GM19324 (cell line): ENCODE measurements around the gene THRA.

Experiments
- ATAC-seq: cut with Tn5 transposase; IDR thresholded peaks from one replicate; pipeline ENCODE4 v1.9.1; 2021; ENCODE audit warnings: mild to moderate bottlenecking, moderate library complexity; ENCODE audit not compliant: unreplicated experiment, low FRiP score

The THRA gene, protein sequence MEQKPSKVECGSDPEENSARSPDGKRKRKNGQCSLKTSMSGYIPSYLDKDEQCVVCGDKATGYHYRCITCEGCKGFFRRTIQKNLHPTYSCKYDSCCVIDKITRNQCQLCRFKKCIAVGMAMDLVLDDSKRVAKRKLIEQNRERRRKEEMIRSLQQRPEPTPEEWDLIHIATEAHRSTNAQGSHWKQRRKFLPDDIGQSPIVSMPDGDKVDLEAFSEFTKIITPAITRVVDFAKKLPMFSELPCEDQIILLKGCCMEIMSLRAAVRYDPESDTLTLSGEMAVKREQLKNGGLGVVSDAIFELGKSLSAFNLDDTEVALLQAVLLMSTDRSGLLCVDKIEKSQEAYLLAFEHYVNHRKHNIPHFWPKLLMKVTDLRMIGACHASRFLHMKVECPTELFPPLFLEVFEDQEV

DNA sequence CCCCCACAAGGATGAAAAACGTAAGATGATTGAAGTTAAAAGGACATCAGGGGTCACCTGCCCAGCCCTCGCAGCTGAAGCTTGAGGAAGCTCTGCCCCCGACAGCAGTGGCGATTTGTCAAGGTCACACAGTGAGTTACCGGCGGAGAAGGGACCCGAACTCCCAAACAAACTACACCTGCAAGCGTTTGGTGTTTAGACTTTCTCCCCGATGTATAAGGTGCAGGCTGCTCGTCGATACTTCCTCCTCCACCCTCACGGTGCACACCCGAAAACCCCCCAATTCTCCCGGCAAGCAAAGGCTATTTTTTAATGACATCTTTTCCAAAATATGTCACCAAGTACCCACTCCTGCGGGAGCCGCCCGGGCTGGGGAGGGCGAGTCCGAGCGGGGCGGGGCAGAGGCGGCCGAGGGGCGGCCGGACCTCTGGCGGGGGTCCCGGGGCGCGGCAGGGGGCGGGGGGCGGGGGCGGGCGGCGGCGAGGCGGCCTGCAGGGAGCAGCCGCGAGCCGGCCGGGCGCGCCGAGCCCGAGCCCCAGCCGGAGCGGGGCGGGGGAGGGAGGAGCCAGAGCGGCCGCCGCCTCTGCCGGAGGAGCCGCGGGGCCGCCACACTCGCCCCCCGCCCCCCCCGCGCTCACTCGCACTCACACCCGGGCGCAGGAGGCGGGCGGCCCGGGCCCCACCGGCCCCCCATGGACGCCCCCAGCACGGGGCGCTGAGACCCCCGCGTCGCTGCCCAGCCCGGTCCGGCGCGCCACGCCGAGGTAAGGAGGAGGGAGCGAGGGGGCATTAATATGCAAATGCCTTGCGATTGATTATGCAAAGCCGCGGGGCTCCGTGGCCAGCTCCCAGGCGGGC is at the start of gene THRA:
Gene THRA, plus strand, starts transcription at position 637 of the 858 bp plus-strand sequence. CDS start 11,524 bp downstream, outside the sequence.
- ATAC-seq, result peak; percentile 68

GRCh38 chr17:40014375-40014980 is 48.3 kb upstream of the THRA start:
- no peak for ATAC-seq

DNA sequence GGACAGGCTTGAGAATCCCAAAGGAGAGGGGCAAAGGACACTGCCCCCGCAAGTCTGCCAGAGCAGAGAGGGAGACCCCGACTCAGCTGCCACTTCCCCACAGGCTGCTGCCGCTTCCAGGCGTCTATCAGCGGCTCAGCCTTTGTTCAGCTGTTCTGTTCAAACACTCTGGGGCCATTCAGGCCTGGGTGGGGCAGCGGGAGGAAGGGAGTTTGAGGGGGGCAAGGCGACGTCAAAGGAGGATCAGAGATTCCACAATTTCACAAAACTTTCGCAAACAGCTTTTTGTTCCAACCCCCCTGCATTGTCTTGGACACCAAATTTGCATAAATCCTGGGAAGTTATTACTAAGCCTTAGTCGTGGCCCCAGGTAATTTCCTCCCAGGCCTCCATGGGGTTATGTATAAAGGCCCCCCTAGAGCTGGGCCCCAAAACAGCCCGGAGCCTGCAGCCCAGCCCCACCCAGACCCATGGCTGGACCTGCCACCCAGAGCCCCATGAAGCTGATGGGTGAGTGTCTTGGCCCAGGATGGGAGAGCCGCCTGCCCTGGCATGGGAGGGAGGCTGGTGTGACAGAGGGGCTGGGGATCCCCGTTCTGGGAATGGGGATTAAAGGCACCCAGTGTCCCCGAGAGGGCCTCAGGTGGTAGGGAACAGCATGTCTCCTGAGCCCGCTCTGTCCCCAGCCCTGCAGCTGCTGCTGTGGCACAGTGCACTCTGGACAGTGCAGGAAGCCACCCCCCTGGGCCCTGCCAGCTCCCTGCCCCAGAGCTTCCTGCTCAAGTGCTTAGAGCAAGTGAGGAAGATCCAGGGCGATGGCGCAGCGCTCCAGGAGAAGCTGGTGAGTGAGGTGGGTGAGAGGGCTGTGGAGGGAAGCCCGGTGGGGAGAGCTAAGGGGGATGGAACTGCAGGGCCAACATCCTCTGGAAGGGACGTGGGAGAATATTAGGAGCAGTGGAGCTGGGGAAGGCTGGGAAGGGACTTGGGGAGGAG is 47.5 kb upstream of the THRA start, which contains the start of gene CSF3:
Gene CSF3, plus strand, starts transcription at position 436 of the 993 bp plus-strand sequence. Its CDS starts 35 bp downstream, at position 471.
- ATAC-seq, result no peak

- no peak for ATAC-seq
These were observed 46.5 kb upstream of the THRA start for GRCh38 chr17:40015998-40016985.

DNA sequence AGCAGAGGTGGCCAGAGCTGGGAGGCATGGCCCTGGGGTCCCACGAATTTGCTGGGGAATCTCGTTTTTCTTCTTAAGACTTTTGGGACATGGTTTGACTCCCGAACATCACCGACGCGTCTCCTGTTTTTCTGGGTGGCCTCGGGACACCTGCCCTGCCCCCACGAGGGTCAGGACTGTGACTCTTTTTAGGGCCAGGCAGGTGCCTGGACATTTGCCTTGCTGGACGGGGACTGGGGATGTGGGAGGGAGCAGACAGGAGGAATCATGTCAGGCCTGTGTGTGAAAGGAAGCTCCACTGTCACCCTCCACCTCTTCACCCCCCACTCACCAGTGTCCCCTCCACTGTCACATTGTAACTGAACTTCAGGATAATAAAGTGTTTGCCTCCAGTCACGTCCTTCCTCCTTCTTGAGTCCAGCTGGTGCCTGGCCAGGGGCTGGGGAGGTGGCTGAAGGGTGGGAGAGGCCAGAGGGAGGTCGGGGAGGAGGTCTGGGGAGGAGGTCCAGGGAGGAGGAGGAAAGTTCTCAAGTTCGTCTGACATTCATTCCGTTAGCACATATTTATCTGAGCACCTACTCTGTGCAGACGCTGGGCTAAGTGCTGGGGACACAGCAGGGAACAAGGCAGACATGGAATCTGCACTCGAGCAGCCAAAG is 45.2 kb upstream of the THRA start:
- no peak for ATAC-seq

DNA sequence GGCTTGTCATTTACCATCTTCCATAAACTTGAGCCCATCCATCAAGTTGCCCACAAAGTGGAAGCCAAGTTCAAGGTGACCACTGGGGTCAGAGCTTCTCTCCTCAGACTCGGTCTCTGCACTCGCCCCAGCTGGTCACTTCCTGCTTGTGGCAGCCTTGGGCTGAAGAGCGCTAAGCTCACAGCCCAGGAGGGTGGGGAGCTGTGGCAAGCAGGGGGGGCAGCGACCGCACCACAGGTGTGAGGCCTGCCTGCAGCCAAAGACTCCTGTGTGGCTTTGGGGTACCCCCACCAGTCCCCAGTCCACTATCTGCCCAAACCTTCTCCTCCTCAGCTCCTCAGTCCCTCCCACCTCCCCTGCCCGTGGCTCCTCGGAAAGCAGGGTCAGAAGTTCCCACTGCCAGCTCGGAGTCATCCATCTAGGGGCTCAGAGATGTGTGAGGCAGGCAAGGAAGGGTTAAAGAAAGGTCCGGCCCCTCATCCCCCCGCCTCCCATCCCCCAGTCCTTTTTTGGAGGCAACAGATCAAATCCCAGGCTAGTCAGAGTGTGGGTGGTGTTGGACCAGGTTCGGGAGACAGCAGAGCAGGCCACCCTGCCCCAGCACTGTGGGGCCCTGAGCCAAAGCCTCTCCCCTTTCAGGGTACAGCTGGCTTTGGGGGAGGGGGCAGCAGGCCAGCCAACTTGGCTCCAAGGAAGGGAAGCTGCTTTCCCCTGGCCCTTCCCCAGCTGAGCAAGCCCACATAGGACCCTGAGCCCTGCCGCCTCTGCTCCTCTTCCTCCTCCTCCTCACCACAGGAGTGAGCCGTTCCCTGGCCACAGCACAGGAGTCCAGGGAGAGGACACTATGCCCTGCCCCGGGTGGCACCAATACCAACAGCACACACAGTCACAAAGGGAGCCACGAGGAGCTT is 44.3 kb upstream of the THRA start:
- no peak for ATAC-seq

DNA sequence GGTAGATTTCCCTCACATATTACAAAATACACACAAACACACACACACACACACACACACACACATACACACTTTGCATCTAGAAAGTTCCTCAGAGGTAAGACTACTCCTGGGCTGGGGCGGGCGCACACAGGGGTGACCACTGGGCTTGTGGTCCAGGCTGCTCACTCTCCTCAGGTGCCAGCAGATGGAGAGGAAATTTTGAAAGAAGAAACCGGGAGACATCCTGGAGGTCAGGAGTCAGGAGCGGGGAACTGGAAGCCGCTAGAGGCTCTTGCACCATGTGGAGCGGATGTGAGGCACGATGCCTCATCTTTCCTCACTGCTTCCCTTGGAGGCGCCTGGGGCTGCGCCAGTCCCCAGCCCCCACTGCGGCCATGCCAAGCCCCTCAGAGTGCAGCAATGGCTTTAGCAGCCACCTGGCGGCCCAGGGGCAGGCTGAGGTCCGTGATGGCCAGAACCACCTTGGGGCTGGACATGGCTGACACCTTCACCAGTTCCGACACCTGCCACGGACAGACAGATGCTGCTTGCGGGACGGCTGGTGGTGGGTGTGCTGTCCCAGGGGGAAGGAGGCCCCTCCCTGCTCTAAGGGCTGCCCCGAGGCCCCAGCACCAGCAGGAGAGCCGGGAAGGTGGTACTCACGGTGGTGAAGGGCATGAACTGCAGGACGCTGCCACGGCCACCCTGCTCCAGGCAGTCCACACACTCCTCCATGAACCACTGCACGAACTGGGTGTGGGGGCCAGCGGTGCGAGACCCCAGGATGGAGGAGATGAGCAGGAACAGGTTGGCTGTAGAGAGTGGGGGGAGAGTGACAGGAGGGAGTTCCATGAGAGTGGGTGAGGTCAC is 43.4 kb upstream of the THRA start:
- ATAC-seq, result no peak

- no peak for ATAC-seq
These were observed 42.6 kb upstream of the THRA start for GRCh38 chr17:40020146-40020545.

GRCh38 chr17:40021451-40021971 is 41.3 kb upstream of the THRA start:
- ATAC-seq, result no peak

GRCh38 chr17:40022497-40022896 is 40.3 kb upstream of the THRA start:
- no peak for ATAC-seq

DNA sequence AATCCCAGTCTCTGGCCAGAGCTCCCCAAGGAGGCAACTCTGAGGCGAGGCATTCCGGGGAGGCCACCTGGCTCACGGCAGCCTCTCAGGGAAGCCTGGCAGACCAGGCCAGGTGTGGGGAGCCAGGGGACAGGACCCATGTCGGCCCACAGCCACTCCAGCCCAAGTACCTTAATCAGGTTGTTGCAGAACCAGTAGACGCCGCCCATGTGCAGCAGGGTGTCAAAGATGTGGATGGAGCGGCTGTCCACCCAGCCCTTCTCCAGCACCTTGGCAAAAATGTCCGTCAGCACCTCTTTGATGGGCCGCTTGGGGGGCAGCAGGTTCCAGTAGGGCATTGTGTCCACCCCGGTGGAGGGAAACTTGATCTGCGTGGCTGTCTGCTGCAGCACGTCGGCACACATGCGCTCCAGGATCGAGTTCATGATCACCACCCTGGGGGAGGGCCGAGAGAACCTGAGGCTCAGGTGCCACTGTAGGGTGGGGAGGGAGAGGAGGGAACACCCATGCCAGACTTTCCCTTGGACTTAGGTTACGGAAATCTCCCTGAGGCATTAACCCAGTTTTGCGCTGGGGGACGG is 39.7 kb upstream of the THRA start:
- ATAC-seq, result no peak

- ATAC-seq, result no peak
These were observed 39.0 kb upstream of the THRA start for GRCh38 chr17:40023590-40024292.

DNA sequence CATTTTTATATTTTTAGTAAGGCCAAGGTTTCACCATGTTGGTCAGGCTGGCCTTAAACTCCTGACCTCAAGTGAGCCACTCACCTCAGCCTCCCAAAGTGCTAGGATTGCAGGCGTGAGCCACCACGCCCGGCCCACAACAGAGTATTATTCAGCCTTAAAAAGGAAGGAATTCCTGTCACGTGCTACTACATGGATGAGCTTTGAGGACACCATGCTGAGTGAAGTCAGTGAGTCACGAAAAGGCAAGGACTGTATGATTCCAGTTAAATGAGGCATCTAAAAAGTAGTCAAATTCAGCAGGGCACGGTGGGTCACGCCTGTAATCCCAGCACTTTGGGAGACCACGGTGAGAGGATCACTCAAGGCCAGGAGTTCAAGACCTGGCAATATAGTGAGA is 37.9 kb upstream of the THRA start:
- ATAC-seq, result no peak

- ATAC-seq, result no peak
These were observed 37.2 kb upstream of the THRA start for GRCh38 chr17:40025559-40025958.
